Liver (tissue), 3 donors: ENCODE results near the gene PLXND1.

ENCODE experiments used
- EGR1 ChIP-seq, 2 donors: IDR thresholded peaks; 2 replicates each; pipeline ENCODE4 v1.6.1; 2016 to 2018; ENCODE audit warnings: antibody characterized with exemption in 2 of 2, low read depth in 2 of 2
- GABPA ChIP-seq, 2 donors: IDR thresholded peaks in 1 of 2; conservative IDR thresholded peaks in 1 of 2; 2 replicates each; pipeline ENCODE4 v1.6.1; 2016; ENCODE audit warnings: antibody characterized with exemption in 2 of 2, mild to moderate bottlenecking in 1 of 2, moderate library complexity in 1 of 2
- RAD21 ChIP-seq, 2 donors: IDR thresholded peaks; 2 replicates each; pipeline ENCODE4 v1.6.1; 2016; ENCODE audit warnings: antibody characterized with exemption in 2 of 2, mild to moderate bottlenecking in 2 of 2
- SP1 ChIP-seq: IDR thresholded peaks from 2 replicates; pipeline ENCODE4 v1.6.1; 2018; ENCODE audit warnings: antibody characterized with exemption, mild to moderate bottlenecking
- TF ChIP-seq, protein P1 (sequence below): IDR thresholded peaks from 2 replicates; pipeline ENCODE4 v1.6.1; 2016; ENCODE audit warnings: antibody characterized with exemption
- TF ChIP-seq, protein P2 (sequence below): fragments of 150-350 bp; IDR thresholded peaks from 2 replicates; pipeline ENCODE4 v1.5.1; 2017; ENCODE audit warnings: improper control_type of control experiment, low read depth, low read length; ENCODE audit not compliant: missing input control
- TF ChIP-seq, protein P3 (sequence below): IDR thresholded peaks from 2 replicates; pipeline ENCODE4 v1.6.1; 2016; ENCODE audit warnings: antibody characterized with exemption, mild to moderate bottlenecking
- donor health status: healthy.
- donor health status: healthy.

DNA sequence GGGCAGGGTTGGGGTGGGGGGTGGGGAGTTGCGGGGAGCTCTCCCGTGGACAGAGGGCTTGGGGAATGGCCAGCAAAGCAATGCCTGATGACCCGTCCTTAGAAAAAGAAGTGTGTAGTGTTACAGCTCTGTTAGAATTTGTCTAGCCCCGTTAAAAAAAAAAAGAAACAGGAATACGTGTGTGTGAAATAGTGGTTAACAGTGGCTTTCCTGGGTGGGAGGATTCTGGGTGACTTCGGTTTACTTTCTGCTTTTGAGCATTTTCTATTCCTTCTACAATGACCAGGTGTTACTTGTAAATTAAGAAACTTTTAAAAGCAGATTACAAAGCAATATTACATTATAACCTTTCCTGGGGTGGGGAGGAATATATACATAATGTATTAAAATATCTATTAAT, 38.5 kb downstream of the PLXND1 start:
- TF ChIP-seq EGR1 (IDR thresholded peaks at IDR 0.05; ENCODE audit: low read depth in 2 of 2) (no peak), SP1 (no peak), RAD21 (IDR thresholded peaks at IDR 0.05) (no peak), GABPA (IDR thresholded peaks at IDR 0.05 in 1 of 2, conservative IDR thresholded peaks at IDR 0.05 in 1 of 2) (no peak)
- TF ChIP-seq, protein P1, sequence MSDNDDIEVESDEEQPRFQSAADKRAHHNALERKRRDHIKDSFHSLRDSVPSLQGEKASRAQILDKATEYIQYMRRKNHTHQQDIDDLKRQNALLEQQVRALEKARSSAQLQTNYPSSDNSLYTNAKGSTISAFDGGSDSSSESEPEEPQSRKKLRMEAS: no peak
- TF ChIP-seq, protein P2, sequence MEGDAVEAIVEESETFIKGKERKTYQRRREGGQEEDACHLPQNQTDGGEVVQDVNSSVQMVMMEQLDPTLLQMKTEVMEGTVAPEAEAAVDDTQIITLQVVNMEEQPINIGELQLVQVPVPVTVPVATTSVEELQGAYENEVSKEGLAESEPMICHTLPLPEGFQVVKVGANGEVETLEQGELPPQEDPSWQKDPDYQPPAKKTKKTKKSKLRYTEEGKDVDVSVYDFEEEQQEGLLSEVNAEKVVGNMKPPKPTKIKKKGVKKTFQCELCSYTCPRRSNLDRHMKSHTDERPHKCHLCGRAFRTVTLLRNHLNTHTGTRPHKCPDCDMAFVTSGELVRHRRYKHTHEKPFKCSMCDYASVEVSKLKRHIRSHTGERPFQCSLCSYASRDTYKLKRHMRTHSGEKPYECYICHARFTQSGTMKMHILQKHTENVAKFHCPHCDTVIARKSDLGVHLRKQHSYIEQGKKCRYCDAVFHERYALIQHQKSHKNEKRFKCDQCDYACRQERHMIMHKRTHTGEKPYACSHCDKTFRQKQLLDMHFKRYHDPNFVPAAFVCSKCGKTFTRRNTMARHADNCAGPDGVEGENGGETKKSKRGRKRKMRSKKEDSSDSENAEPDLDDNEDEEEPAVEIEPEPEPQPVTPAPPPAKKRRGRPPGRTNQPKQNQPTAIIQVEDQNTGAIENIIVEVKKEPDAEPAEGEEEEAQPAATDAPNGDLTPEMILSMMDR: no peak
- TF ChIP-seq, protein P3, sequence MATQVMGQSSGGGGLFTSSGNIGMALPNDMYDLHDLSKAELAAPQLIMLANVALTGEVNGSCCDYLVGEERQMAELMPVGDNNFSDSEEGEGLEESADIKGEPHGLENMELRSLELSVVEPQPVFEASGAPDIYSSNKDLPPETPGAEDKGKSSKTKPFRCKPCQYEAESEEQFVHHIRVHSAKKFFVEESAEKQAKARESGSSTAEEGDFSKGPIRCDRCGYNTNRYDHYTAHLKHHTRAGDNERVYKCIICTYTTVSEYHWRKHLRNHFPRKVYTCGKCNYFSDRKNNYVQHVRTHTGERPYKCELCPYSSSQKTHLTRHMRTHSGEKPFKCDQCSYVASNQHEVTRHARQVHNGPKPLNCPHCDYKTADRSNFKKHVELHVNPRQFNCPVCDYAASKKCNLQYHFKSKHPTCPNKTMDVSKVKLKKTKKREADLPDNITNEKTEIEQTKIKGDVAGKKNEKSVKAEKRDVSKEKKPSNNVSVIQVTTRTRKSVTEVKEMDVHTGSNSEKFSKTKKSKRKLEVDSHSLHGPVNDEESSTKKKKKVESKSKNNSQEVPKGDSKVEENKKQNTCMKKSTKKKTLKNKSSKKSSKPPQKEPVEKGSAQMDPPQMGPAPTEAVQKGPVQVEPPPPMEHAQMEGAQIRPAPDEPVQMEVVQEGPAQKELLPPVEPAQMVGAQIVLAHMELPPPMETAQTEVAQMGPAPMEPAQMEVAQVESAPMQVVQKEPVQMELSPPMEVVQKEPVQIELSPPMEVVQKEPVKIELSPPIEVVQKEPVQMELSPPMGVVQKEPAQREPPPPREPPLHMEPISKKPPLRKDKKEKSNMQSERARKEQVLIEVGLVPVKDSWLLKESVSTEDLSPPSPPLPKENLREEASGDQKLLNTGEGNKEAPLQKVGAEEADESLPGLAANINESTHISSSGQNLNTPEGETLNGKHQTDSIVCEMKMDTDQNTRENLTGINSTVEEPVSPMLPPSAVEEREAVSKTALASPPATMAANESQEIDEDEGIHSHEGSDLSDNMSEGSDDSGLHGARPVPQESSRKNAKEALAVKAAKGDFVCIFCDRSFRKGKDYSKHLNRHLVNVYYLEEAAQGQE: no peak
